Measurements from ENCODE around the gene IL4R. TPM values are rescaled to one million over a fixed set of nuclear protein-coding genes. Genes with fewer than 3 reads are reported as not detected.

Gene IL4R
- total and polyA plus RNA-seq, 2 experiments from 2014 or later, result 38.1 to 66.1 TPM

GRCh38 chr16:27410761-27411160, 97.0 kb downstream of the IL4R start:
- H3K36me3 ChIP-seq, result no peaks in the 10 kb centered on the region
- no peak for DNase-seq (ENCODE audit: low read depth in 1 of 2, low spot score in 1 of 2)
- H3K27ac ChIP-seq, result no peak overlapping the region
- TF ChIP-seq CTCF (IDR thresholded peaks at IDR 0.05; ENCODE audit: low read depth, low read length), result no peak
- H3K4me3 ChIP-seq, result no peak overlapping the region
- no peaks in the 10 kb centered on the region for H3K4me1 ChIP-seq (ENCODE audit: low read depth)
- H3K27me3 ChIP-seq, result no peaks in the 10 kb centered on the region
- no peaks in the 10 kb centered on the region for H3K9me3 ChIP-seq (ENCODE audit: low read depth)

- no peak for DNase-seq (ENCODE audit: low read depth in 1 of 2, low spot score in 1 of 2)
- TF ChIP-seq CTCF (IDR thresholded peaks at IDR 0.05; ENCODE audit: low read depth, low read length), result no peak
- H3K4me1 ChIP-seq (ENCODE audit: low read depth), result no peaks in the 10 kb centered on the region
Measured at GRCh38 chr16:27413956-27414355, 100.2 kb downstream of the IL4R start.

More at GRCh38 chr16:27413956-27414355, 100.2 kb downstream of the IL4R start:
- H3K27ac ChIP-seq, result no peak overlapping the region
- no peak overlapping the region for H3K4me3 ChIP-seq
- H3K9me3 ChIP-seq (ENCODE audit: low read depth), result no peaks in the 10 kb centered on the region
- no peaks in the 10 kb centered on the region for H3K36me3 ChIP-seq
- H3K27me3 ChIP-seq, result no peaks in the 10 kb centered on the region

Other genes starting within 250 kb of the IL4R start
- gene C16orf82, start 247.0 kb upstream of the IL4R start, total RNA-seq, result not detected in 2 replicates
- gene C16orf82, start 247.0 kb upstream of the IL4R start, polyA plus RNA-seq, result not detected in 2 replicates
- gene KDM8, start 110.4 kb upstream of the IL4R start, total RNA-seq, result 5.7 and 8.5 TPM in 2 replicates
- gene KDM8, start 110.4 kb upstream of the IL4R start, polyA plus RNA-seq, result 10.5 TPM in 2 replicates
- 14.2 and 28.2 TPM in 2 replicates for gene NSMCE1, start 45.2 kb upstream of the IL4R start, total RNA-seq
- 23.4 and 65.8 TPM in 2 replicates for gene NSMCE1, start 45.2 kb upstream of the IL4R start, polyA plus RNA-seq
- 0.04 TPM in 1 of 2 replicates, not detected in the other for gene IL21R, start 88.2 kb downstream of the IL4R start, total RNA-seq
- gene IL21R, start 88.2 kb downstream of the IL4R start, polyA plus RNA-seq, result 0.19 TPM in 1 of 2 replicates, not detected in the other
- 144 and 162 TPM in 2 replicates for gene GTF3C1, start 235.9 kb downstream of the IL4R start, total RNA-seq
- 82.9 and 113 TPM in 2 replicates for gene GTF3C1, start 235.9 kb downstream of the IL4R start, polyA plus RNA-seq
- gene KATNIP, start 236.2 kb downstream of the IL4R start, total RNA-seq, result 12.6 and 24.1 TPM in 2 replicates
- 10.8 and 11.2 TPM in 2 replicates for gene KATNIP, start 236.2 kb downstream of the IL4R start, polyA plus RNA-seq